H9 (cell line): ENCODE data around the gene ZNF865. TPM values are rescaled to one million over a fixed set of nuclear protein-coding genes. Genes with fewer than 3 reads are reported as not detected.

Experiments
- DNase-seq: peaks from one replicate; pipeline ENCODE4 v3.0.0-alpha.2; 2017
- H2AFZ ChIP-seq: one replicate; pipeline ENCODE4 v1.6.1; 2013; ENCODE audit warnings: mild to moderate bottlenecking, low read length, control low read depth, moderate library complexity
- H2AK5ac ChIP-seq: 2 replicates; pipeline ENCODE4 v1.6.1; 2013; ENCODE audit warnings: low read length, control low read depth, mixed read lengths; ENCODE audit not compliant: insufficient read length
- H2BK120ac ChIP-seq: one replicate; pipeline ENCODE4 v1.6.1; 2013; ENCODE audit warnings: low read depth, mild to moderate bottlenecking, low read length, control low read depth, inconsistent platforms; ENCODE audit not compliant: poor library complexity, severe bottlenecking
- H2BK12ac ChIP-seq: 2 replicates; pipeline ENCODE4 v1.6.1; 2013; ENCODE audit warnings: low read length, control low read depth, mixed read lengths, low read depth; ENCODE audit not compliant: insufficient read length
- H2BK15ac ChIP-seq: 2 replicates; pipeline ENCODE4 v1.6.1; 2013; ENCODE audit warnings: low read depth, low read length, control low read depth
- H2BK20ac ChIP-seq: one replicate; pipeline ENCODE4 v1.6.1; 2013; ENCODE audit warnings: low read depth, mild to moderate bottlenecking, low read length, control low read depth, inconsistent platforms; ENCODE audit not compliant: poor library complexity, severe bottlenecking
- H2BK5ac ChIP-seq: 2 replicates; pipeline ENCODE4 v1.6.1; 2013; ENCODE audit warnings: low read length, control low read depth, mixed read lengths; ENCODE audit not compliant: insufficient read length
- H3K14ac ChIP-seq: 2 replicates; pipeline ENCODE4 v1.6.1; 2013; ENCODE audit warnings: low read length, control low read depth; ENCODE audit not compliant: insufficient read depth
- H3K18ac ChIP-seq: 2 replicates; pipeline ENCODE4 v1.6.1; 2013; ENCODE audit warnings: low read depth, mild to moderate bottlenecking, mixed read lengths, low read length, control low read depth; ENCODE audit not compliant: insufficient read length
- H3K23ac ChIP-seq: 2 replicates; pipeline ENCODE4 v1.6.1; 2013; ENCODE audit warnings: low read length, control low read depth, mixed read lengths, low read depth; ENCODE audit not compliant: insufficient read length
- H3K23me2 ChIP-seq: 2 replicates; pipeline ENCODE4 v1.6.1; 2013; ENCODE audit warnings: low read depth, mild to moderate bottlenecking, mixed read lengths, low read length, control low read depth; ENCODE audit not compliant: insufficient read length, poor library complexity, severe bottlenecking
- H3K27ac ChIP-seq: 2 replicates; pipeline ENCODE4 v1.5.1; 2013; ENCODE audit warnings: low read length, control low read depth, mixed read lengths, low read depth; ENCODE audit not compliant: insufficient read length
- H3K27me3 ChIP-seq: 2 replicates; pipeline ENCODE4 v1.6.1; 2013; ENCODE audit warnings: low read length, control low read depth, inconsistent platforms; ENCODE audit not compliant: insufficient read depth
- H3K4ac ChIP-seq: 2 replicates; pipeline ENCODE4 v1.6.1; 2013; ENCODE audit warnings: low read depth, mild to moderate bottlenecking, control low read depth, inconsistent platforms, low read length, moderate library complexity
- H3K4me1 ChIP-seq: 2 replicates; pipeline ENCODE4 v1.6.1; 2013; ENCODE audit warnings: low read length, control low read depth, inconsistent platforms; ENCODE audit not compliant: insufficient read depth
- H3K4me2 ChIP-seq: 2 replicates; pipeline ENCODE4 v1.6.1; 2013; ENCODE audit warnings: low read length, control low read depth, mixed read lengths; ENCODE audit not compliant: insufficient read length, insufficient read depth
- H3K56ac ChIP-seq: 2 replicates; pipeline ENCODE4 v1.6.1; 2013; ENCODE audit warnings: low read depth, mild to moderate bottlenecking, mixed read lengths, low read length, control low read depth; ENCODE audit not compliant: insufficient read length
- H3K79me1 ChIP-seq: 2 replicates; pipeline ENCODE4 v1.6.1; 2013; ENCODE audit warnings: low read depth, mild to moderate bottlenecking, moderate library complexity, low read length, control low read depth, inconsistent platforms; ENCODE audit not compliant: insufficient read depth, poor library complexity, severe bottlenecking
- H3K79me2 ChIP-seq: 2 replicates; pipeline ENCODE4 v1.6.1; 2013; ENCODE audit warnings: low read length, control low read depth, inconsistent platforms; ENCODE audit not compliant: insufficient read depth
- H3K9ac ChIP-seq: 2 replicates; pipeline ENCODE4 v1.6.1; 2013; ENCODE audit warnings: low read length, control low read depth, mixed read lengths; ENCODE audit not compliant: insufficient read length; ENCODE audit errors: extremely low read depth
- H3K9me3 ChIP-seq: one replicate; pipeline ENCODE4 v1.6.1; 2013; ENCODE audit warnings: low read depth, low read length, inconsistent platforms; ENCODE audit not compliant: control insufficient read depth
- H3T11ph ChIP-seq: one replicate; pipeline ENCODE4 v1.6.1; 2013; ENCODE audit warnings: mild to moderate bottlenecking, low read length, control low read depth, inconsistent platforms
- H4K20me1 ChIP-seq: one replicate; pipeline ENCODE4 v1.6.1; 2013; ENCODE audit not compliant: control insufficient read depth, insufficient read length, insufficient read depth
- H4K5ac ChIP-seq: 2 replicates; pipeline ENCODE4 v1.6.1; 2013; ENCODE audit warnings: low read depth, mild to moderate bottlenecking, mixed read lengths, low read length, control low read depth; ENCODE audit not compliant: insufficient read length
- H4K8ac ChIP-seq: replicated peaks from 2 replicates; pipeline ENCODE4 v1.6.1; 2013; ENCODE audit warnings: low read length, control low read depth, mixed read lengths, low read depth; ENCODE audit not compliant: insufficient read length
- H4K91ac ChIP-seq: 2 replicates; pipeline ENCODE4 v1.6.1; 2013; ENCODE audit warnings: low read depth, mild to moderate bottlenecking, moderate library complexity, mixed read lengths, low read length, control low read depth; ENCODE audit not compliant: insufficient read length
- H3K27ac Mint-ChIP-seq, 3 experiments: 2 replicates in 2 of 3; 3 replicates in 1 of 3; pipeline ENCODE4 v1.8.0; 2020 to 2021; ENCODE audit warnings: mixed read lengths in 3 of 3, mild to moderate bottlenecking in 1 of 3, moderate library complexity in 1 of 3
- H3K27me3 Mint-ChIP-seq: 2 replicates; pipeline ENCODE4 v1.8.0; 2021; ENCODE audit warnings: low read depth, mild to moderate bottlenecking, moderate library complexity, mixed read lengths
- H3K36me3 Mint-ChIP-seq, 3 experiments: 2 replicates in 2 of 3; 3 replicates in 1 of 3; pipeline ENCODE4 v1.8.0; 2020 to 2021; ENCODE audit warnings: low read depth in 3 of 3, mixed read lengths in 3 of 3; ENCODE audit not compliant: insufficient read depth in 1 of 3
- H3K4me1 Mint-ChIP-seq, 2 experiments: 2 replicates each; pipeline ENCODE4 v1.8.0; 2020; ENCODE audit warnings: mixed read lengths in 2 of 2
- H3K4me3 Mint-ChIP-seq, 2 experiments: 2 replicates in 1 of 2; 3 replicates in 1 of 2; pipeline ENCODE4 v1.8.0; 2020 to 2021; ENCODE audit warnings: mild to moderate bottlenecking in 2 of 2, mixed read lengths in 2 of 2, moderate library complexity in 1 of 2
- H3K9me3 Mint-ChIP-seq, 2 experiments: 2 replicates in 1 of 2; 3 replicates in 1 of 2; pipeline ENCODE4 v1.8.0; 2020; ENCODE audit warnings: mild to moderate bottlenecking in 2 of 2, mixed read lengths in 2 of 2, moderate library complexity in 1 of 2
- CTCF ChIP-seq: fragments of 200-600 bp; sonication (generic); conservative IDR thresholded peaks from 3 replicates; pipeline ENCODE4 v1.8.0; 2021; ENCODE audit warnings: antibody characterized with exemption, mild to moderate bottlenecking
- WGBS: extraction: QIAGEN DNeasy Blood & Tissue Kit; methylation state at CpG from one replicate; pipeline ENCODE4 v1.1.7; 2013; ENCODE audit warnings: missing lambda C conversion rate, low lambda C conversion rate, mixed read lengths; ENCODE audit not compliant: insufficient read length; ENCODE audit errors: extremely low coverage; 5-methylcytosine and 5-hydroxymethylcytosine counted together
- total RNA-seq: library from RNA; stranded (reverse); gene quantifications from 2 replicates; pipeline ENCODE4 v1.2.1, GENCODE V29; 2021

Gene ZNF865
- total RNA-seq, 1 experiment from 2014 or later: 14.3 TPM

GRCh38 chr19:55633861-55634260 is 28.4 kb downstream of the ZNF865 start:
- peaks cover 6% of the 10 kb centered on the region for H3K79me1 ChIP-seq
- H4K8ac ChIP-seq: no peak overlapping the region
- H3K23ac ChIP-seq: no peak overlapping the region
- no peak for TF ChIP-seq CTCF
- H3K4me1 Mint-ChIP-seq: peaks cover 19 to 29% of the 10 kb centered on the region in 2 experiments
- no CpG with 5 or more reads among the region's 8 CpGs for WGBS
- H3K27me3 Mint-ChIP-seq: peaks cover 1% of the 10 kb centered on the region; the same call in 1 of the 2 replicates
- no peak overlapping the region for H3K56ac ChIP-seq
- H2BK5ac ChIP-seq: no peak overlapping the region
- H3K14ac ChIP-seq: no peak overlapping the region
- no peak overlapping the region for H3T11ph ChIP-seq
- H3K18ac ChIP-seq: no peak overlapping the region
- no peak overlapping the region for H2AFZ ChIP-seq
- H2BK120ac ChIP-seq: no peak overlapping the region
- H3K79me2 ChIP-seq: peaks cover 10% of the 10 kb centered on the region; the same call in 1 of the 2 replicates
- no peak overlapping the region for H3K27ac Mint-ChIP-seq
- no peak overlapping the region for H2BK20ac ChIP-seq
- no peak overlapping the region for H3K9ac ChIP-seq
- no peak overlapping the region for H2BK15ac ChIP-seq
- H3K4me1 ChIP-seq: 0 out of 2 replicates have a peak, but pooled peaks cover 2% of the 10 kb centered on the region
- H2AK5ac ChIP-seq: no peak overlapping the region
- no peaks in the 10 kb centered on the region for H3K9me3 ChIP-seq
- H3K36me3 Mint-ChIP-seq: peaks cover 7 to 11% (median 11%) of the 10 kb centered on the region in 3 experiments
- H4K20me1 ChIP-seq: no peaks in the 10 kb centered on the region
- no peak overlapping the region for H4K5ac ChIP-seq
- no peak overlapping the region for H3K4ac ChIP-seq
- H3K23me2 ChIP-seq: peaks cover 7% of the 10 kb centered on the region
- no peaks in the 10 kb centered on the region for H3K27me3 ChIP-seq
- H4K91ac ChIP-seq: no peak overlapping the region
- no peak overlapping the region for H2BK12ac ChIP-seq
- no peak for DNase-seq
- no peak overlapping the region for H3K27ac ChIP-seq
- no peak overlapping the region for H3K4me2 ChIP-seq
- H3K4me3 Mint-ChIP-seq: no peak overlapping the region; a peak in 1 of 5 replicates
- no peaks in the 10 kb centered on the region; a peak in 1 of 5 replicates for H3K9me3 Mint-ChIP-seq
